Endothelial cell of umbilical vein (primary cell): ENCODE measurements around the gene INKA1. TPM values are rescaled to one million over a fixed set of nuclear protein-coding genes. Genes with fewer than 3 reads are reported as not detected.

Source experiments
- BruUV-seq: library from RNA; stranded (reverse); fragments of 400-500 nt; replicated peaks from 2 replicates; lab custom pipeline; 2021; lab: Mats Ljungman, UMichigan
- CTCF ChIA-PET: fragments of 300-600, 350-600 bp; sonication (Branson Sonifier 250); formaldehyde crosslinking; loops from one replicate; lab custom pipeline; 2021; ENCODE audit warnings: antibody characterized with exemption, inconsistent platforms; lab: Charles Lee
- POLR2A ChIA-PET: fragments of 300-600, 350-600 bp; sonication (Branson Sonifier 250); formaldehyde crosslinking; loops from one replicate; lab custom pipeline; 2021; ENCODE audit warnings: antibody characterized with exemption, inconsistent platforms; lab: Charles Lee
- DNase-seq: peaks from one replicate; pipeline ENCODE4 v3.0.0-alpha.2; 2011; ENCODE audit warnings: low read depth, low spot score
- FAIRE-seq: peaks from 2 replicates; lab custom pipeline; 2011; peaks lifted over from hg19 to GRCh38; lab: Jason Lieb, UNC
- H2AFZ ChIP-seq: 2 replicates; pipeline ENCODE4 v1.6.0; 2012; ENCODE audit warnings: low read depth, low read length, control low read depth, inconsistent platforms
- H3K27ac ChIP-seq: 2 replicates; pipeline ENCODE4 v1.5.1; 2011; ENCODE audit warnings: low read depth, mild to moderate bottlenecking, control low read depth, low read length, moderate library complexity; ENCODE audit not compliant: insufficient read depth
- H3K27me3 ChIP-seq, 2 experiments: 2 replicates each; pipeline versions ENCODE4 v1.6.0 to v1.6.1; 2011; ENCODE audit warnings: low read length in 2 of 2, mixed read lengths in 1 of 2; ENCODE audit not compliant: control insufficient read depth in 2 of 2, insufficient read depth in 2 of 2
- H3K36me3 ChIP-seq, 2 experiments: 2 replicates in 1 of 2; 3 replicates in 1 of 2; pipeline ENCODE4 v1.5.1; 2011; ENCODE audit warnings: low read length in 2 of 2, mild to moderate bottlenecking in 1 of 2, moderate library complexity in 1 of 2; ENCODE audit not compliant: control insufficient read depth in 2 of 2, insufficient read depth in 2 of 2; ENCODE audit errors: extremely low read depth in 1 of 2
- H3K4me1 ChIP-seq: 3 replicates; pipeline ENCODE4 v1.5.1; 2011; ENCODE audit warnings: mild to moderate bottlenecking, low read length; ENCODE audit not compliant: control insufficient read depth, insufficient read depth; ENCODE audit errors: extremely low read depth
- H3K4me2 ChIP-seq: 2 replicates; pipeline ENCODE4 v1.6.1; 2011; ENCODE audit warnings: low read length, control low read depth, mixed read lengths; ENCODE audit not compliant: insufficient read depth
- H3K4me3 ChIP-seq, 3 experiments: fragments of 200-600 bp in 1 of 3; sonication (generic), shearing (Covaris generic) in 1 of 3; replicated peaks in 1 of 3; 2 replicates each; pipeline ENCODE4 v1.5.1; 2011 to 2016; ENCODE audit warnings: control low read depth in 3 of 3, low read length in 3 of 3, mild to moderate bottlenecking in 2 of 3, inconsistent platforms in 1 of 3, low read depth in 1 of 3, moderate library complexity in 1 of 3; ENCODE audit not compliant: insufficient read depth in 1 of 3
- H3K79me2 ChIP-seq: 2 replicates; pipeline ENCODE4 v1.6.0; 2012; ENCODE audit warnings: low read length, inconsistent platforms; ENCODE audit not compliant: control insufficient read depth, insufficient read depth
- H3K9ac ChIP-seq: replicated peaks from 2 replicates; pipeline ENCODE3; 2011; ENCODE audit warnings: low read length, control low read depth; ENCODE audit not compliant: insufficient read depth; ENCODE audit errors: extremely low read depth
- H3K9me1 ChIP-seq: replicated peaks from 3 replicates; pipeline ENCODE4 v1.6.0; 2011; ENCODE audit warnings: mild to moderate bottlenecking, low read length; ENCODE audit not compliant: control insufficient read depth, insufficient read depth; ENCODE audit errors: extremely low read depth
- H3K9me3 ChIP-seq: replicated peaks from 2 replicates; pipeline ENCODE4 v1.5.1; 2012; ENCODE audit warnings: low read length, inconsistent platforms; ENCODE audit not compliant: control insufficient read depth, insufficient read depth
- H4K20me1 ChIP-seq: replicated peaks from 2 replicates; pipeline ENCODE3; 2011; ENCODE audit warnings: mild to moderate bottlenecking, low read length; ENCODE audit not compliant: control insufficient read depth, insufficient read depth; ENCODE audit errors: extremely low read depth
- CTCF ChIP-seq, 2 donors: IDR thresholded peaks; 1 replicate in 1 of 2; 2 replicates in 1 of 2; pipeline ENCODE4 v1.5.1; 2011; ENCODE audit warnings: low read length in 2 of 2, mild to moderate bottlenecking in 2 of 2, moderate library complexity in 2 of 2, control low read depth in 1 of 2, inconsistent platforms in 1 of 2, low read depth in 1 of 2; ENCODE audit not compliant: insufficient read depth in 1 of 2; ENCODE audit errors: extremely low read depth in 1 of 2
- EZH2 ChIP-seq: IDR thresholded peaks from 2 replicates; pipeline ENCODE4 v1.6.1; 2012; ENCODE audit warnings: borderline replicate concordance, low read depth, mild to moderate bottlenecking, moderate library complexity, low read length, inconsistent platforms; ENCODE audit not compliant: severe bottlenecking
- FOS ChIP-seq: IDR thresholded peaks from 2 replicates; pipeline ENCODE4 v1.6.1; 2011; ENCODE audit warnings: mild to moderate bottlenecking, low read length, moderate library complexity, borderline replicate concordance; ENCODE audit not compliant: insufficient read depth
- GATA2 ChIP-seq: IDR thresholded peaks from 2 replicates; pipeline ENCODE4 v1.7.0; 2011; ENCODE audit warnings: low read depth, mild to moderate bottlenecking, moderate library complexity, mixed read lengths, low read length; ENCODE audit not compliant: insufficient read length, insufficient read depth
- JUN ChIP-seq: IDR thresholded peaks from 2 replicates; pipeline ENCODE4 v1.6.1; 2011; ENCODE audit warnings: borderline replicate concordance, low read depth; ENCODE audit not compliant: insufficient read length, insufficient read depth
- MAX ChIP-seq: IDR thresholded peaks from 2 replicates; pipeline ENCODE4 v1.6.1; 2011; ENCODE audit not compliant: insufficient read depth, insufficient read length
- MYC ChIP-seq: IDR thresholded peaks from one replicate; pipeline ENCODE4 v1.6.1; 2011; ENCODE audit warnings: mild to moderate bottlenecking, low read depth, low read length
- POLR2A ChIP-seq: IDR thresholded peaks from 2 replicates; pipeline ENCODE4 v1.6.1; 2012; ENCODE audit warnings: low read depth, mild to moderate bottlenecking, control low read depth, low read length
- POLR2AphosphoS5 ChIP-seq: IDR thresholded peaks from 2 replicates; pipeline ENCODE4 v1.6.1; 2012; ENCODE audit warnings: low read depth, mild to moderate bottlenecking, control low read depth, low read length, moderate library complexity; ENCODE audit not compliant: insufficient read depth
- dilution Hi-C: fragments of 300-500 bp; cut with MboI; formaldehyde crosslinking; loops from one replicate; pipeline ENCODE4 v1.15.0; 2019; ENCODE audit warnings: low sequenced_read_pairs; ENCODE audit not compliant: extremely low pct_ligation_motif_present
- intact Hi-C: fragments of 100-400 bp; cut with micrococcal nuclease; formaldehyde crosslinking; loops from one replicate; pipeline ENCODE4 v1.10.0; 2022
- polyA plus RNA-seq, 4 experiments: library from polyadenylated mRNA; depleted of rRNA in 3 of 4; stranded (reverse) in 3 of 4; unstranded in 1 of 4; fragments of >200 nt; gene quantifications; 2 replicates each; pipeline versions ENCODE4 v1.2.1 to v1.2.3, GENCODE V29; 2011 to 2012; ENCODE audit warnings: missing spikeins in 1 of 4
- total RNA-seq: library from RNA; stranded (reverse); gene quantifications from 2 replicates; pipeline ENCODE4 v1.2.3, GENCODE V29; 2021

INKA1 gene
- total and polyA plus RNA-seq, 2 donors (not counting 3 experiments of a cell fraction or from before 2014, with no cell fraction given) = 24.0 to 37.8 TPM

- H2AFZ ChIP-seq = no peak overlapping the region
- H4K20me1 ChIP-seq = no peaks in the 10 kb centered on the region
- no peak overlapping the region for H3K27ac ChIP-seq
- no peak for TF ChIP-seq GATA2
- TF ChIP-seq POLR2AphosphoS5 = no peak
- TF ChIP-seq JUN = no peak
- no peaks in the 10 kb centered on the region for H3K9me3 ChIP-seq
- intact Hi-C loops = no loop called here
- H3K79me2 ChIP-seq = no peaks in the 10 kb centered on the region
- peaks cover 4% of the 10 kb centered on the region for H3K4me1 ChIP-seq
- H3K36me3 ChIP-seq = no peaks in the 10 kb centered on the region
- ChIA-PET CTCF (interaction anchor here (0.9 to 12.4 kb wide), 5 partner anchors 13 to 103 kb away, joined by 3 to 545 read pairs (median 3); partner anchors contain the start of genes IP6K1 and UBA7), POLR2A (no interaction called here)
- H3K27me3 ChIP-seq = no peaks in the 10 kb centered on the region
- no peaks in the 10 kb centered on the region for H3K9me1 ChIP-seq
- dilution Hi-C loops = no loop called here
- no peak overlapping the region for H3K4me3 ChIP-seq
- FAIRE-seq = no peak
- DNase-seq = no peak
- no peak overlapping the region for H3K4me2 ChIP-seq
- BruUV-seq = no TSS peak
- H3K9ac ChIP-seq = no peak overlapping the region
These were observed 4.0 kb upstream of the INKA1 start for GRCh38 chr3:49799105-49799504.

- no TSS peak for BruUV-seq
- no peaks in the 10 kb centered on the region for H4K20me1 ChIP-seq
- H3K4me3 ChIP-seq = no peak within 1 kb of the TSS
- H3K79me2 ChIP-seq = no peaks in the 10 kb centered on the region
- H3K27me3 ChIP-seq = no peaks in the 10 kb centered on the region
- H3K27ac ChIP-seq = no peak within 1 kb of the TSS
- intact Hi-C loops (loop anchor here (5.0 kb wide), 2 partner anchors 97 to 288 kb away; partner anchors contain the start of gene RBM5), dilution Hi-C loops (no loop called here)
- H3K9me3 ChIP-seq = no peaks in the 10 kb centered on the region
- peaks cover 11% of the 10 kb centered on the region for H3K4me1 ChIP-seq
- ChIA-PET POLR2A (no interaction called here), CTCF (interaction anchor here (0.9 to 12.4 kb wide), 5 partner anchors 13 to 103 kb away, joined by 3 to 545 read pairs (median 3); partner anchors contain the start of genes IP6K1 and UBA7)
- DNase-seq = no peak
- no peaks in the 10 kb centered on the region for H3K9me1 ChIP-seq
- H3K36me3 ChIP-seq = no peaks in the 10 kb centered on the region
- H3K9ac ChIP-seq = no peak within 1 kb of the TSS
- H3K4me2 ChIP-seq = no peak within 1 kb of the TSS
- no peak within 1 kb of the TSS for H2AFZ ChIP-seq
- no peak for TF ChIP-seq CTCF (IDR thresholded peaks at IDR 0.05; ENCODE audit: extremely low read depth in 1 of 2, insufficient read depth in 1 of 2, low read depth in 1 of 2, low read length in 2 of 2)
- no peak for TF ChIP-seq GATA2
- TF ChIP-seq MAX = no peak
- TF ChIP-seq EZH2 = no peak
- no peak for TF ChIP-seq POLR2A
- no peak for TF ChIP-seq JUN
- no peak for TF ChIP-seq MYC
- TF ChIP-seq POLR2AphosphoS5 = no peak
- TF ChIP-seq FOS = no peak
- FAIRE-seq = no peak
These were observed 3.3 kb upstream of the INKA1 start, which contains the start of gene CDHR4 for GRCh38 chr3:49799761-49800160. Gene CDHR4, minus strand, starts transcription at chr3:49799873. Its CDS starts 61 bp downstream, at chr3:49799812.
